Stimulated activated naive B cell treated with anti-CD40 and anti-IgM and Interleukin-4, amounts not matched to agents 10 μg/mL and 1 μg/mL and 100 μg/mL, for 72 hours (primary cell): ENCODE measurements around the gene FAM83C.
"Not testable (repeated sequence)": the region's sequence is repeated elsewhere in the genome, so short reads cannot be mapped to it uniquely, and the experiment has no call there.

Source experiments
- ATAC-seq, 2 donors: fragments of 150-1000 bp; cut with Tn5 transposase; replicated peaks; 2 replicates each; pipeline ENCODE4 v1.10.0; 2021; ENCODE audit warnings: moderate library complexity in 1 of 2
- DNase-seq: peaks from one replicate; pipeline ENCODE4 v3.0.0; 2021
- H3K27ac Mint-ChIP-seq: one replicate; pipeline ENCODE4 v1.8.0; 2022; ENCODE audit warnings: mild to moderate bottlenecking, mixed read lengths
- H3K27me3 Mint-ChIP-seq, 2 donors: one replicate each; pipeline ENCODE4 v1.8.0; 2022; ENCODE audit warnings: mixed read lengths in 2 of 2
- H3K36me3 Mint-ChIP-seq, 2 donors: one replicate each; pipeline ENCODE4 v1.8.0; 2022; ENCODE audit warnings: mixed read lengths in 2 of 2, mild to moderate bottlenecking in 1 of 2
- H3K4me1 Mint-ChIP-seq, 2 donors: one replicate each; pipeline ENCODE4 v1.8.0; 2022; ENCODE audit warnings: mixed read lengths in 2 of 2, mild to moderate bottlenecking in 1 of 2
- H3K4me3 Mint-ChIP-seq, 2 donors: one replicate each; pipeline ENCODE4 v1.8.0; 2022; ENCODE audit warnings: mild to moderate bottlenecking in 2 of 2, mixed read lengths in 2 of 2, moderate library complexity in 1 of 2
- H3K9me3 Mint-ChIP-seq, 2 donors: one replicate each; pipeline ENCODE4 v1.8.0; 2022; ENCODE audit warnings: mixed read lengths in 2 of 2, mild to moderate bottlenecking in 1 of 2

Gene FAM83C

GRCh38 chr20:35262731-35263531 is 29.3 kb downstream of the FAM83C start:
- ATAC-seq, H3K27me3 Mint-ChIP-seq, DNase-seq, H3K4me3 Mint-ChIP-seq, H3K9me3 Mint-ChIP-seq, H3K4me1 Mint-ChIP-seq: not testable (repeated sequence)
- Mint-ChIP-seq H3K36me3 (peaks cover 24 to 30% of the 10 kb centered on the region in 2 donors), H3K27ac (peak overlapping the region; percentile 75)

DNA sequence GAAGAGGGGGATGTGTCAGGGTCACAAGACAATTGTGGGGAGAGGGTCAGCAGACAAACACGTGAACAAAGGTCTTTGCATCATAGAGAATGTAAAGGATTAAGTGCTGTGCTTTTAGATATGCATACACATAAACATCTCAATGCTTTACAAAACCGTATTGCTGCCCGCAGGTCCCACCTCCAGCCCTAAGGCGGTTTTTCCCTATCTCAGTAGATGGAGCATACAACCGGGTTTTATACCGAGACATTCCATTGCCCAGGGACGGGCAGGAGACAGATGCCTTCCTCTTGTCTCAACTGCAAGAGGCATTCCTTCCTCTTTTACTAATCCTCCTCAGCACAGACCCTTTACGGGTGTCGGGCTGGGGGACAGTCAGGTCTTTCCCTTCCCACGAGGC is 29.9 kb downstream of the FAM83C start:
- DNase-seq, H3K4me1 Mint-ChIP-seq, H3K4me3 Mint-ChIP-seq, H3K27me3 Mint-ChIP-seq, H3K27ac Mint-ChIP-seq, H3K9me3 Mint-ChIP-seq, ATAC-seq: not testable (repeated sequence)
- peaks cover 20 to 24% of the 10 kb centered on the region in 2 donors for H3K36me3 Mint-ChIP-seq

DNA sequence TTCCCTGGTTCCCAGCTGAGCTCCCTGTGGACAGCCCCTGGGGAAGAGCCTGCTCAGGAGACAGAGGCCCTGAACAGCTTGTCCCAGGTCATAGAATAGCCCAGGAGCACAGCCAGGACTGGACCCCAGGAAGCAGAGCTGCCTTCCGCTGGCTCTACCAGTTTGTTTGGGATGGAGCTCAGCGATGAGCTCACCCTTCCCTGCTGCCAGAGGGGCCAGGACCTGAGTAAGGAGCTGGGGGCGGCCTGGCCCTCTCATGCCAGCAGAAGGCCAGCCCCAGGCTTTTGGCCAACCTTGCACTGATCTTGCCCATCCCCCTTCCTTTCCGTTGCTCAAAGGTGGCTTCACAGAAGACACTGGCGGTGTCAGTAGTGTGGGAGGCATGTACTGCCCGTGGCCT is 31.8 kb downstream of the FAM83C start:
- no peak for DNase-seq
- Mint-ChIP-seq H3K4me1 (peaks cover 0 to 3% of the 10 kb centered on the region in 2 donors), H3K36me3 (peaks cover 17 to 18% of the 10 kb centered on the region in 2 donors), H3K27me3 (no peaks in the 10 kb centered on the region), H3K4me3 (no peak overlapping the region), H3K27ac (no peak overlapping the region), H3K9me3 (no peaks in the 10 kb centered on the region)
- ATAC-seq = no peak

- DNase-seq (no peak), ATAC-seq (no peak)
- no peaks in the 10 kb centered on the region for H3K9me3 Mint-ChIP-seq
- no peak overlapping the region for H3K27ac Mint-ChIP-seq
- peaks cover 15 to 16% of the 10 kb centered on the region in 2 donors for H3K36me3 Mint-ChIP-seq
- no peak overlapping the region for H3K4me3 Mint-ChIP-seq
- peaks cover 2% of the 10 kb centered on the region in 2 donors for H3K4me1 Mint-ChIP-seq
- no peaks in the 10 kb centered on the region for H3K27me3 Mint-ChIP-seq
Observed at GRCh38 chr20:35257175-35257909, 34.9 kb downstream of the FAM83C start.

DNA sequence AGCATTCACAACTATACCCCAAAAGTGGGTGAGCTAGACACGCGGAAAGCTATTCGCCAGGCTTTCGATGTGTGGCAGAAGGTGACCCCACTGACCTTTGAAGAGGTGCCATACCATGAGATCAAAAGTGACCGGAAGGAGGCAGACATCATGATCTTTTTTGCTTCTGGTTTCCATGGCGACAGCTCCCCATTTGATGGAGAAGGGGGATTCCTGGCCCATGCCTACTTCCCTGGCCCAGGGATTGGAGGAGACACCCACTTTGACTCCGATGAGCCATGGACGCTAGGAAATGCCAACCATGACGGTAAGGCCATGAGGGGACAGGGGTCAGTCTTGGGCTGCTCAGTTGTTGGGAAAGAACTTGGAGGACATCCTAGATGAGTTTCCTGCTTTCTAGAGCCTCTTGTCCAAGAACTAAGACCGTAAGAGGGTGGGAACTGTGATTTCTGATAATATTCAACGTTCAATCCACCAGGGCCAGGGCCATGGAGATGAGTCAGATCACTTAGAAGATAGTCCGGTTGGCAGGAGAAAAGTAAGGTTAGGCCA is 37.7 kb downstream of the FAM83C start:
- no peaks in the 10 kb centered on the region for H3K27me3 Mint-ChIP-seq
- H3K27ac Mint-ChIP-seq = no peak overlapping the region
- no peak overlapping the region for H3K4me3 Mint-ChIP-seq
- H3K4me1 Mint-ChIP-seq = peaks cover 15 to 25% of the 10 kb centered on the region in 2 donors
- DNase-seq (no peak), ATAC-seq (no peak)
- H3K36me3 Mint-ChIP-seq = peaks cover 16 to 17% of the 10 kb centered on the region in 2 donors
- no peaks in the 10 kb centered on the region for H3K9me3 Mint-ChIP-seq

- no peak for DNase-seq
- Mint-ChIP-seq H3K36me3 (peaks cover 16% of the 10 kb centered on the region in 2 donors), H3K27ac (no peak overlapping the region), H3K4me3 (no peak overlapping the region), H3K4me1 (peaks cover 15 to 25% of the 10 kb centered on the region in 2 donors), H3K9me3 (no peaks in the 10 kb centered on the region), H3K27me3 (no peaks in the 10 kb centered on the region)
- ATAC-seq = no peak
Observed at GRCh38 chr20:35253010-35253409, 39.2 kb downstream of the FAM83C start.

- Mint-ChIP-seq H3K36me3 (peaks cover 16 to 17% of the 10 kb centered on the region in 2 donors), H3K4me1 (peaks cover 15 to 25% of the 10 kb centered on the region in 2 donors), H3K27ac (peak overlapping the region; percentile 47)
- not testable (repeated sequence) for H3K4me3 Mint-ChIP-seq, DNase-seq, ATAC-seq, H3K27me3 Mint-ChIP-seq, H3K9me3 Mint-ChIP-seq
Observed at GRCh38 chr20:35252598-35252997, 39.6 kb downstream of the FAM83C start.

DNA sequence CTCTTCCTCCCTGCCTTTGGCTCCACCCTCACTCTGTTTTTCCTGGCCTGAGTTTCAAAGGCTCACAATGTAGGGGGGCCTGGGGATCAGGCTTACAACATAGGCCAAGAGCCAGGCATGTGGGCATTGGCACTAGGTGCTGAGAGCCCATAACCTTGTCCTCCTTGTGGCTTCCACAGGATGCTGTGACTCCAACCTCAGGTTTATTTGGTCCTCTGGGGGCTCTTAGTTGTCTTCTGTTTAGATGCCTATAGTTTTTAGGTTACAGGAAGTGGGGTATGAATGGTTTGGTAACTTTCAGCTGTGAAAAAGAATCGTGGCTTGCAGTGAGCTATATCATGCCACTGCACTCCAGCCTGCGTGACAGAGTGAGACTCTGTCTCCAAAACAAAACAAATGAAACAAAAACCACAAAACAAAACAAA is 40.2 kb downstream of the FAM83C start:
- H3K4me1 Mint-ChIP-seq = peaks cover 15 to 25% of the 10 kb centered on the region in 2 donors
- peak overlapping the region; percentile 47 for H3K27ac Mint-ChIP-seq
- H3K27me3 Mint-ChIP-seq = no peaks in the 10 kb centered on the region
- no peaks in the 10 kb centered on the region for H3K9me3 Mint-ChIP-seq
- DNase-seq (no peak), ATAC-seq (peak; percentile 83 to 90)
- no peak overlapping the region for H3K4me3 Mint-ChIP-seq
- peaks cover 12 to 19% of the 10 kb centered on the region in 2 donors for H3K36me3 Mint-ChIP-seq

- no peak for DNase-seq
- peaks cover 15 to 25% of the 10 kb centered on the region in 2 donors for H3K4me1 Mint-ChIP-seq
- H3K4me3 Mint-ChIP-seq = no peak overlapping the region
- H3K27ac Mint-ChIP-seq = no peak overlapping the region
- H3K36me3 Mint-ChIP-seq = peaks cover 13 to 22% of the 10 kb centered on the region in 2 donors
- H3K9me3 Mint-ChIP-seq = no peaks in the 10 kb centered on the region
- ATAC-seq = peak in 1 of 2 donors; percentile 12
- H3K27me3 Mint-ChIP-seq = no peaks in the 10 kb centered on the region
Observed at GRCh38 chr20:35251613-35251940, 40.6 kb downstream of the FAM83C start.

- DNase-seq = no peak
- Mint-ChIP-seq H3K36me3 (peaks cover 8 to 13% of the 10 kb centered on the region in 2 donors), H3K4me1 (peaks cover 15 to 25% of the 10 kb centered on the region in 2 donors), H3K27ac (no peak overlapping the region), H3K4me3 (no peak overlapping the region), H3K9me3 (no peaks in the 10 kb centered on the region), H3K27me3 (no peaks in the 10 kb centered on the region)
- no peak for ATAC-seq
Observed at GRCh38 chr20:35248641-35249475, 43.4 kb downstream of the FAM83C start.

GRCh38 chr20:35246723-35247122 is 45.5 kb downstream of the FAM83C start:
- Mint-ChIP-seq H3K27me3 (no peaks in the 10 kb centered on the region), H3K27ac (no peak overlapping the region), H3K36me3 (peaks cover 6 to 7% of the 10 kb centered on the region in 2 donors), H3K9me3 (no peaks in the 10 kb centered on the region), H3K4me1 (peaks cover 7 to 16% of the 10 kb centered on the region in 2 donors), H3K4me3 (no peak overlapping the region)
- DNase-seq (no peak), ATAC-seq (no peak)

- no peaks in the 10 kb centered on the region for H3K9me3 Mint-ChIP-seq
- ATAC-seq = no peak
- DNase-seq = no peak
- no peaks in the 10 kb centered on the region for H3K27me3 Mint-ChIP-seq
- H3K4me1 Mint-ChIP-seq = no peaks in the 10 kb centered on the region
- H3K4me3 Mint-ChIP-seq = no peak overlapping the region
- peaks cover 6 to 7% of the 10 kb centered on the region in 2 donors for H3K36me3 Mint-ChIP-seq
- no peak overlapping the region for H3K27ac Mint-ChIP-seq
Observed at GRCh38 chr20:35243986-35244385, 48.2 kb downstream of the FAM83C start.

GRCh38 chr20:35243317-35243716 is 48.9 kb downstream of the FAM83C start:
- no peak for ATAC-seq
- H3K27me3 Mint-ChIP-seq = no peaks in the 10 kb centered on the region
- H3K9me3 Mint-ChIP-seq = no peaks in the 10 kb centered on the region
- H3K27ac Mint-ChIP-seq = no peak overlapping the region
- no peak for DNase-seq
- no peak overlapping the region for H3K4me3 Mint-ChIP-seq
- peaks cover 4 to 7% of the 10 kb centered on the region in 2 donors for H3K36me3 Mint-ChIP-seq
- no peaks in the 10 kb centered on the region for H3K4me1 Mint-ChIP-seq

DNA sequence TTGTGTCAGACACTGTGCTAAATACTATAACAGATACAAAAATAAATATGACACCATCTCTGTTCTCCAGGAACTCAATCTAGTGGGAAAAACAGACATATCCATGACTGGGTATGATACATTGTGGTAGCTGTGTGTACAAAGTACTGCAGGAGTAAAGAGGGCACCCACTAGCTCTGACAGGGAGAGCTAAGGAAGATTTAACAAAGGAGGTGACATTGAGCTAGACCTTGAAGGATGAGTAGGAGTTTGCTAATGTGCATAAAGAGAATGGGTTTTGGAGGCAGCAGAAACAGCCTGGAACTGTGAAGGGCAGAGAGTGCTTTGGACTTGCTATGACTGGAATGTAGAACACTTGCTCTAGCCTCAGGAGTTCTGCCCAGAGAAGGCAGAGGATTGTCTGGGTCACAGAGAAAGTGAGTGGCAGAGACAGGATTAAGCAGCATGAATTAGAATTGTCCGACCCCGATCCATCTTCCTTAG is 51.4 kb downstream of the FAM83C start:
- Mint-ChIP-seq H3K4me3 (no peak overlapping the region), H3K27ac (peak overlapping the region; percentile 65), H3K27me3 (no peaks in the 10 kb centered on the region), H3K4me1 (no peaks in the 10 kb centered on the region), H3K36me3 (peaks cover 11 to 12% of the 10 kb centered on the region in 2 donors), H3K9me3 (peaks cover 0 to 3% of the 10 kb centered on the region in 2 donors)
- DNase-seq (no peak), ATAC-seq (no peak)
